GM23248 (cell line): ENCODE measurements around the gene DGKI. TPM values are rescaled to one million over a fixed set of nuclear protein-coding genes. Genes with fewer than 3 reads are reported as not detected.

Experiments
- DNase-seq: peaks from one replicate; pipeline ENCODE4 v3.0.0-alpha.2; 2015
- H2AFZ ChIP-seq: fragments of 200-600 bp; sonication (generic); 2 replicates; pipeline ENCODE4 v1.6.1; 2016; ENCODE audit warnings: antibody characterized with exemption
- H3F3A ChIP-seq: fragments of 200-600 bp; sonication (generic); 2 replicates; pipeline ENCODE4 v1.6.1; 2016; ENCODE audit warnings: mild to moderate bottlenecking, antibody characterized with exemption, mixed run types; ENCODE audit not compliant: insufficient read depth
- H3K27ac ChIP-seq: fragments of 200-600 bp; sonication (generic); 2 replicates; pipeline ENCODE4 v1.5.1; 2016; ENCODE audit warnings: mild to moderate bottlenecking
- H3K27me3 ChIP-seq: fragments of 200-600 bp; sonication (generic); replicated peaks from 2 replicates; pipeline ENCODE4 v1.6.1; 2016; ENCODE audit warnings: mild to moderate bottlenecking; ENCODE audit not compliant: insufficient read depth
- H3K36me3 ChIP-seq: fragments of 200-600 bp; sonication (generic); 2 replicates; pipeline ENCODE4 v1.6.1; 2016; ENCODE audit warnings: low read depth, mild to moderate bottlenecking
- H3K4me1 ChIP-seq: fragments of 200-600 bp; sonication (generic); 2 replicates; pipeline ENCODE4 v1.6.1; 2016; ENCODE audit warnings: mild to moderate bottlenecking; ENCODE audit not compliant: insufficient read depth
- H3K4me2 ChIP-seq: fragments of 200-600 bp; sonication (generic); one replicate; pipeline ENCODE4 v1.6.1; 2016; ENCODE audit warnings: mild to moderate bottlenecking; ENCODE audit not compliant: unreplicated experiment
- H3K4me3 ChIP-seq: fragments of 200-600 bp; sonication (generic); 2 replicates; pipeline ENCODE4 v1.5.1; 2016; ENCODE audit warnings: mild to moderate bottlenecking
- H3K79me2 ChIP-seq: fragments of 200-600 bp; sonication (generic); 2 replicates; pipeline ENCODE4 v1.6.1; 2016; ENCODE audit warnings: mild to moderate bottlenecking; ENCODE audit not compliant: insufficient read depth
- H3K9ac ChIP-seq: fragments of 200-600 bp; sonication (generic); 2 replicates; pipeline ENCODE4 v1.6.1; 2016; ENCODE audit warnings: mild to moderate bottlenecking
- H3K9me2 ChIP-seq: fragments of 200-600 bp; sonication (generic); 2 replicates; pipeline ENCODE4 v1.6.1; 2016; ENCODE audit warnings: mixed run types, mild to moderate bottlenecking, moderate library complexity; ENCODE audit not compliant: insufficient read depth
- H3K9me3 ChIP-seq: fragments of 200-600 bp; sonication (generic); one replicate; pipeline ENCODE4 v1.6.1; 2017; ENCODE audit warnings: low read depth
- H4K20me1 ChIP-seq: fragments of 200-600 bp; sonication (generic); 2 replicates; pipeline ENCODE4 v1.6.0; 2016; ENCODE audit not compliant: insufficient read depth
- EZH2 ChIP-seq: fragments of 200-600 bp; sonication (generic); IDR thresholded peaks from 2 replicates; pipeline ENCODE4 v1.6.1; 2018; ENCODE audit warnings: antibody characterized with exemption, mild to moderate bottlenecking; ENCODE audit not compliant: insufficient read depth, poor library complexity, severe bottlenecking
- EZH2phosphoT487 ChIP-seq: fragments of 200-600 bp; sonication (generic); IDR thresholded peaks from 2 replicates; pipeline ENCODE4 v1.6.1; 2018; ENCODE audit warnings: antibody characterized with exemption, moderate library complexity, mild to moderate bottlenecking, low read depth; ENCODE audit not compliant: insufficient read depth
- WGBS, 2 experiments: methylation state at CpG; one replicate each; pipeline ENCODE4 v1.1.6; 2015 to 2017; ENCODE audit warnings: low lambda C conversion rate in 2 of 2, low coverage in 1 of 2; ENCODE audit errors: missing lambda C conversion rate in 2 of 2; 5-methylcytosine and 5-hydroxymethylcytosine counted together
- in situ Hi-C: fragments of 300-500 bp; cut with MboI; formaldehyde crosslinking; loops from 2 replicates; pipeline ENCODE4 v1.15.0; 2020
- polyA plus RNA-seq: library from polyadenylated mRNA; unstranded; fragments of >200 nt; fragmentation: Nextera tagmentation; extraction: Ambion mirVana; gene quantifications from 2 replicates; pipeline ENCODE4 v1.2.1, GENCODE V29; 2016
- total RNA-seq: library from RNA; depleted of rRNA; stranded (reverse); fragments of >200 nt; shearing (Covaris generic); gene quantifications from 2 replicates; pipeline ENCODE4 v1.2.3, GENCODE V29; 2014

DGKI gene
- total and polyA plus RNA-seq, 2 experiments from 2014 or later = 5.4 to 25.9 TPM

DNA sequence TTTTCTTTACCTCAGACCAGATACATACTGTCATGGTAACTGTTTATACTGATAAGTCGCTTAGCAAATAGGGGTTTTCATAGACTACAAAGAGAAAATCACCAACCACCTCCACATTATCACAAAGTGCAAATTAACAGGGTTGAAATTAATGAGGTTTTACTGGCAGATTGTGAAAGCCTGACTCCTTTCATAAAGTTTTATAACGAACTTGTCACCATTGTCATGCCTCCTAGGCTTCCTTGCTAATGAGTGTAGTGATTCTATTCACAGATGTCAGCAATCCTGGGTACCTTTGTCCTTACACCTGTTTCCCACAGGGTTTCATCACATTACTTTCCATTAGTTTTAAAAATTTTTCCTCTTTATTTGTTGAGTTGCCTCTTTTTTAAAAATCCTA lies 361.0 kb downstream of the DGKI start:
- no peaks in the 10 kb centered on the region; the same call in 1 of the 2 replicates for H3K9me2 ChIP-seq
- H3K27me3 ChIP-seq = no peaks in the 10 kb centered on the region
- no peaks in the 10 kb centered on the region for H3K9me3 ChIP-seq
- no peaks in the 10 kb centered on the region for H4K20me1 ChIP-seq
- peaks cover 14% of the 10 kb centered on the region; the same call in 1 of the 2 replicates for H3K36me3 ChIP-seq
- H3K4me1 ChIP-seq = no peaks in the 10 kb centered on the region
- no peak overlapping the region for H3K27ac ChIP-seq
- 52 to 56% methylated on average over 2 of the region's 2 CpGs for WGBS, 2 experiments
- no peaks in the 10 kb centered on the region for H3F3A ChIP-seq
- no peak for TF ChIP-seq EZH2phosphoT487
- TF ChIP-seq EZH2 = no peak
- H3K4me3 ChIP-seq = no peak overlapping the region
- DNase-seq = no peak
- no peak overlapping the region for H3K9ac ChIP-seq
- no peak overlapping the region for H2AFZ ChIP-seq
- no peaks in the 10 kb centered on the region for H3K79me2 ChIP-seq
- in situ Hi-C loops = no loop called here
- no peak overlapping the region for H3K4me2 ChIP-seq

DNA sequence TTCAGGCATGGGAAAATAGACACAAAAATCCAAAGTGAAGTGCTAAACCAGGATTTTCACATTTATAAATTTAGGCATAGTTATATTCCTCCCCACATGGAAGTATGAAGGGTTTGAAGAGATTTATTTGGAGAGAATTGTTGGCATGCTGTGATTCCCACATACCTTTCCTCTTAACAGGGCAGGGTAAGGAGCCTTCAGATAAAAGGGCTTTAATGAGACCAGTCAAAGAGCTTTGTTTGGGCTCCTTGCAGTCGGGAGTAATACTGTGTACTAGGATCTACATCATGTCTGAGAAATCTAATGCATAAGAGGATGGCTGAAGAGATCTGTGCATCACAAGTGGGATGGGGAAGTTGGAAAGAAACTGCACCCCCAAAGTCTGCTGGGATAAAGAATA lies 362.4 kb downstream of the DGKI start:
- WGBS, 2 experiments = 57% methylated on average over 1 of the region's 1 CpG
- no peak overlapping the region for H2AFZ ChIP-seq
- in situ Hi-C loops = no loop called here

DNA sequence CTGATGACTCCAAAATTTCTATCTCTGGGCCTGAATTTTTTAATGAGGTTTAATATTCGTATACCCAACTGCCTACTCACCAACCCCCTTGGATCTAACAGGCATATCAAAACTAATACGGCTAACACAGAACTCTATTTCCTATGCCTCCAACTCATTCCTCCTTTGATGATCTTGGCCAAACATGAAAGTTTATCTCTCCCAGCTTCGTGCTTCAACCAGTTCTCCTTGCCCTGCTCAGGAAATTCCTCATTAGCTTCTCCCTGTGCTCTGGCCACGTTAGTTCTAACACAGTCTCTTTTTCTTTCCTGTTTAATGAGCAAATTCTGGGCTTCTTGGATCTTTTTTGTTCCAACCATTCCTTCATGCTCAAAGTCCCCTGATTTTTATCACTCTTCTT lies 364.3 kb downstream of the DGKI start:
- H4K20me1 ChIP-seq = no peaks in the 10 kb centered on the region
- DNase-seq = no peak
- H3K9me3 ChIP-seq = no peaks in the 10 kb centered on the region
- H2AFZ ChIP-seq = no peak overlapping the region
- no peak overlapping the region for H3K27ac ChIP-seq
- H3K9me2 ChIP-seq = no peaks in the 10 kb centered on the region; the same call in 1 of the 2 replicates
- TF ChIP-seq EZH2phosphoT487 (no peak), EZH2 (no peak)
- H3K79me2 ChIP-seq = no peaks in the 10 kb centered on the region
- in situ Hi-C loops = no loop called here
- H3K36me3 ChIP-seq = peaks cover 14% of the 10 kb centered on the region; the same call in 1 of the 2 replicates
- H3K4me3 ChIP-seq = no peak overlapping the region
- H3F3A ChIP-seq = no peaks in the 10 kb centered on the region
- 91 to 94% methylated on average over 4 of the region's 4 CpGs for WGBS, 2 experiments
- peaks cover under 1% of the 10 kb centered on the region; the same call in 1 of the 2 replicates for H3K4me1 ChIP-seq
- no peak overlapping the region for H3K9ac ChIP-seq
- no peaks in the 10 kb centered on the region for H3K27me3 ChIP-seq
- no peak overlapping the region for H3K4me2 ChIP-seq

More for the DNA sequence above, 362.4 kb downstream of the DGKI start:
- Histone ChIP-seq H3K4me3 (no peak overlapping the region), H3K9me2 (no peaks in the 10 kb centered on the region; the same call in 1 of the 2 replicates), H3K9me3 (no peaks in the 10 kb centered on the region), H3K79me2 (no peaks in the 10 kb centered on the region), H3K4me2 (no peak overlapping the region), H3K36me3 (peaks cover 14% of the 10 kb centered on the region; the same call in 1 of the 2 replicates), H3K9ac (no peak overlapping the region), H3K27ac (no peak overlapping the region), H4K20me1 (no peaks in the 10 kb centered on the region), H3F3A (no peaks in the 10 kb centered on the region), H3K27me3 (no peaks in the 10 kb centered on the region), H3K4me1 (no peaks in the 10 kb centered on the region)
- no peak for DNase-seq
- TF ChIP-seq EZH2phosphoT487 = no peak
- TF ChIP-seq EZH2 = no peak

DNA sequence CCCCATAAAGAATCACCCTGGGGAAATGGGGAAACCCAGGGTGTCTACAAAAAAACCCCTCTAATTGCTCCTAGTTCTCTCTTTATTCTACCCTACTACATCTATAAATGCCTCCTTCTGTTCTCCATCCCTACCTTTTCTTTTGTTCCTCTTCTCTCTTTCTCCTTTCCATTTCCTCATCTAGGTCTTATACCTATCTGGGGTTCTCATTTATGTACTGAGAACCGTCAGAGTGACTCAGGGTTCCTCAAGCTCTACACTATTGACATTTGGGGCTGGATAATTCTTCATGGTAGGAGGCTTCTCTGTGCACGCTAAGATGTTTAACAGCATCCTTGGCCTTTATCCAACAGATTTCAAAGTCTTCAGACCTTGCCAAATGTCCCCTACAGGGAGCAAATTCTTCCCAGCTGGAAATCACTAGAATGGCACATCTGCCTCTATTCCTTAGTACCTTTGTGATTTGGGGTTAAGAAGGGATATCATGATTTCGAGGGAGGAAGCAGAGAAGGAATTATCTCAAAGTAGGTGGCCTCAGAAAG lies 365.9 kb downstream of the DGKI start:
- H2AFZ ChIP-seq = no peak overlapping the region
- H4K20me1 ChIP-seq = no peaks in the 10 kb centered on the region
- H3K27ac ChIP-seq = no peak overlapping the region
- H3K4me1 ChIP-seq = peaks cover 16% of the 10 kb centered on the region
- no peak for DNase-seq
- no peaks in the 10 kb centered on the region for H3K79me2 ChIP-seq
- in situ Hi-C loops = no loop called here
- peaks cover 14% of the 10 kb centered on the region for H3F3A ChIP-seq
- no peak for TF ChIP-seq EZH2phosphoT487
- TF ChIP-seq EZH2 = no peak
- no peaks in the 10 kb centered on the region for H3K27me3 ChIP-seq
- no peaks in the 10 kb centered on the region for H3K9me3 ChIP-seq
- H3K36me3 ChIP-seq = no peaks in the 10 kb centered on the region; the same call in 1 of the 2 replicates
- no peak overlapping the region for H3K9ac ChIP-seq
- 23 to 25% methylated on average over 3 of the region's 3 CpGs for WGBS, 2 experiments
- no peak overlapping the region for H3K4me3 ChIP-seq
- H3K4me2 ChIP-seq = no peak overlapping the region
- H3K9me2 ChIP-seq = no peaks in the 10 kb centered on the region; the same call in 1 of the 2 replicates

DNA sequence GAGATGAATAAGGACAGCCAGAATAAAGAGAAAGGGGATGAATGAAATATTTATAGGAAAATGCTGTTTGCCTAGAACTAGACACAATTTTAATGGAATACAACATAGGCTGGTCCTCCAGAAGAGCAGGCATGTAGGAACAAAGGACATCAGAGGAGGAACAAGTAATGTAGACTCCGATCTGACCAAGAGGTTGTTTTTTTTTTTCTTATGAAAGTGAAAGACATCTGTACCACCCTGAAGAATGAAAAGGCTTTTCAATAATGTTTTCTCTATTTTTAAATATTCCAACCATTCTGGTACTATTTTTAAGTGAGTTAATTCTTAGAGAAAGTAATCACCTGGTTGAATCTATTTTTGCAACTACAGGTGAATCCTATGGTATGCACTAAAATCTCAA lies 366.4 kb downstream of the DGKI start:
- Histone ChIP-seq H2AFZ (no peak overlapping the region), H3K79me2 (no peaks in the 10 kb centered on the region), H3K27ac (no peak overlapping the region), H3K4me2 (no peak overlapping the region), H3K9ac (no peak overlapping the region), H3K36me3 (no peaks in the 10 kb centered on the region), H3F3A (peaks cover 19% of the 10 kb centered on the region), H4K20me1 (no peaks in the 10 kb centered on the region), H3K4me3 (no peak overlapping the region), H3K9me3 (no peaks in the 10 kb centered on the region), H3K4me1 (peaks cover 21% of the 10 kb centered on the region), H3K9me2 (no peaks in the 10 kb centered on the region; the same call in 1 of the 2 replicates), H3K27me3 (no peaks in the 10 kb centered on the region)
- TF ChIP-seq EZH2phosphoT487 = no peak
- WGBS, 2 experiments = 92 to 95% methylated on average over 1 of the region's 1 CpG
- in situ Hi-C loops = no loop called here
- no peak for DNase-seq
